ENCODE data around the gene HERPUD2.
"Not testable (repeated sequence)": the region's sequence is repeated elsewhere in the genome, so short reads cannot be mapped to it uniquely, and the experiment has no call there.

Gene HERPUD2

GRCh38 chr7:35670856-35671569 is 23.9 kb downstream of the HERPUD2 start:
- Histone ChIP-seq H3K27ac (ENCODE audit: insufficient read depth in 1 of 2, low read depth in 1 of 2, low read length in 2 of 2, poor library complexity in 1 of 2, severe bottlenecking in 2 of 2) (no peak overlapping the region), H3K9me3 (ENCODE audit: control extremely low read depth in 1 of 5, control insufficient read depth in 4 of 5, insufficient read depth in 2 of 5, low read depth in 1 of 5, low read length in 4 of 5) (peaks cover 0 to 9% (median 1%) of the 10 kb centered on the region in 5 experiments), H3K27me3 (replicated peaks in 2 of 5; ENCODE audit: control insufficient read depth in 4 of 5, insufficient read depth in 5 of 5, low read length in 4 of 5) (no peaks in the 10 kb centered on the region), H3K4me1 (ENCODE audit: control extremely low read depth in 1 of 4, control insufficient read depth in 4 of 4, insufficient read depth in 4 of 4, low read length in 3 of 4) (no peaks in the 10 kb centered on the region), H3K36me3 (ENCODE audit: control insufficient read depth in 4 of 4, insufficient read depth in 4 of 4, low read length in 3 of 4) (peaks cover 14 to 26% (median 19%) of the 10 kb centered on the region in 4 experiments), H3K4me3 (ENCODE audit: control insufficient read depth in 1 of 7, extremely low read depth in 1 of 7, insufficient read depth in 4 of 7, low read depth in 2 of 7, low read length in 6 of 7) (no peak overlapping the region)
- ChIA-PET CTCF (interaction anchor here (1.7 kb wide), 1 partner anchor 31 kb away, joined by 5 read pairs; no protein-coding TSS in a partner anchor), POLR2A (no interaction called here)
- DNase-seq: no peak
- WGBS (ENCODE audit: insufficient coverage): no CpG with 5 or more reads among the region's 3 CpGs

GRCh38 chr7:35660411-35660810 is 34.5 kb downstream of the HERPUD2 start:
- H3K27ac ChIP-seq (ENCODE audit: insufficient read depth in 1 of 2, low read depth in 1 of 2, low read length in 2 of 2, poor library complexity in 1 of 2, severe bottlenecking in 2 of 2); H3K4me1 ChIP-seq (ENCODE audit: control extremely low read depth in 1 of 4, control insufficient read depth in 4 of 4, insufficient read depth in 4 of 4, low read length in 3 of 4); CTCF ChIA-PET; POLR2A ChIA-PET; H3K27me3 ChIP-seq (replicated peaks in 2 of 5; ENCODE audit: control insufficient read depth in 4 of 5, insufficient read depth in 5 of 5, low read length in 4 of 5); DNase-seq; H3K4me3 ChIP-seq (ENCODE audit: control insufficient read depth in 1 of 7, extremely low read depth in 1 of 7, insufficient read depth in 4 of 7, low read depth in 2 of 7, low read length in 6 of 7): not testable (repeated sequence)
- WGBS (ENCODE audit: insufficient coverage): no CpG with 5 or more reads among the region's 4 CpGs
- Histone ChIP-seq H3K36me3 (ENCODE audit: control insufficient read depth in 4 of 4, insufficient read depth in 4 of 4, low read length in 3 of 4) (peaks cover 4 to 29% (median 8%) of the 10 kb centered on the region in 4 experiments), H3K9me3 (ENCODE audit: control extremely low read depth in 1 of 5, control insufficient read depth in 4 of 5, insufficient read depth in 2 of 5, low read depth in 1 of 5, low read length in 4 of 5) (peaks cover 0 to 13% (median 4%) of the 10 kb centered on the region in 5 experiments)

GRCh38 chr7:35658606-35659201 is 36.2 kb downstream of the HERPUD2 start:
- WGBS (ENCODE audit: insufficient coverage): no CpG with 5 or more reads among the region's 1 CpG
- CTCF ChIA-PET: interaction anchor here (1.4 to 1.5 kb wide), 2 partner anchors 10 to 20 kb away, joined by 3 to 4 read pairs; no protein-coding TSS in a partner anchor

GRCh38 chr7:35657125-35657524 is 37.8 kb downstream of the HERPUD2 start:
- Histone ChIP-seq H3K36me3 (ENCODE audit: control insufficient read depth in 4 of 4, insufficient read depth in 4 of 4, low read length in 3 of 4) (peaks cover 0 to 38% (median under 1%) of the 10 kb centered on the region in 4 experiments), H3K4me3 (ENCODE audit: control insufficient read depth in 1 of 7, extremely low read depth in 1 of 7, insufficient read depth in 4 of 7, low read depth in 2 of 7, low read length in 6 of 7) (no peak overlapping the region), H3K9me3 (ENCODE audit: control extremely low read depth in 1 of 5, control insufficient read depth in 4 of 5, insufficient read depth in 2 of 5, low read depth in 1 of 5, low read length in 4 of 5) (peaks cover 0 to 17% (median 3%) of the 10 kb centered on the region in 5 experiments), H3K4me1 (ENCODE audit: control extremely low read depth in 1 of 4, control insufficient read depth in 4 of 4, insufficient read depth in 4 of 4, low read length in 3 of 4) (peaks cover 0 to 2% (median 0%) of the 10 kb centered on the region in 4 experiments), H3K27ac (ENCODE audit: insufficient read depth in 1 of 2, low read depth in 1 of 2, low read length in 2 of 2, poor library complexity in 1 of 2, severe bottlenecking in 2 of 2) (no peak overlapping the region), H3K27me3 (replicated peaks in 2 of 5; ENCODE audit: control insufficient read depth in 4 of 5, insufficient read depth in 5 of 5, low read length in 4 of 5) (no peaks in the 10 kb centered on the region)
- 100% methylated on average over 1 of the region's 2 CpGs for WGBS (ENCODE audit: insufficient coverage)
- POLR2A ChIA-PET: interaction anchor here (0.6 kb wide), 1 partner anchor 65 kb away, joined by 3 read pairs; no protein-coding TSS in a partner anchor
- CTCF ChIA-PET: interaction anchor here (1.0 to 1.7 kb wide), 2 partner anchors 34 to 46 kb away, joined by 3 to 4 read pairs; no protein-coding TSS in a partner anchor
- DNase-seq: no peak

More at GRCh38 chr7:35658606-35659201, 36.2 kb downstream of the HERPUD2 start:
- no peak for DNase-seq
- POLR2A ChIA-PET: no interaction called here
- peaks cover 0 to 25% (median under 1%) of the 10 kb centered on the region in 4 experiments for H3K36me3 ChIP-seq (ENCODE audit: control insufficient read depth in 4 of 4, insufficient read depth in 4 of 4, low read length in 3 of 4)
- H3K4me1 ChIP-seq (ENCODE audit: control extremely low read depth in 1 of 4, control insufficient read depth in 4 of 4, insufficient read depth in 4 of 4, low read length in 3 of 4): peaks cover 0 to 2% (median 0%) of the 10 kb centered on the region in 4 experiments
- peaks cover 0 to 3% (median under 1%) of the 10 kb centered on the region in 5 experiments for H3K9me3 ChIP-seq (ENCODE audit: control extremely low read depth in 1 of 5, control insufficient read depth in 4 of 5, insufficient read depth in 2 of 5, low read depth in 1 of 5, low read length in 4 of 5)
- no peaks in the 10 kb centered on the region for H3K27me3 ChIP-seq (replicated peaks in 2 of 5; ENCODE audit: control insufficient read depth in 4 of 5, insufficient read depth in 5 of 5, low read length in 4 of 5)
- H3K27ac ChIP-seq (ENCODE audit: insufficient read depth in 1 of 2, low read depth in 1 of 2, low read length in 2 of 2, poor library complexity in 1 of 2, severe bottlenecking in 2 of 2): no peak overlapping the region
- no peak overlapping the region for H3K4me3 ChIP-seq (ENCODE audit: control insufficient read depth in 1 of 7, extremely low read depth in 1 of 7, insufficient read depth in 4 of 7, low read depth in 2 of 7, low read length in 6 of 7)

- H3K4me1 ChIP-seq (ENCODE audit: control extremely low read depth in 1 of 4, control insufficient read depth in 4 of 4, insufficient read depth in 4 of 4, low read length in 3 of 4); DNase-seq; H3K27me3 ChIP-seq (replicated peaks in 2 of 5; ENCODE audit: control insufficient read depth in 4 of 5, insufficient read depth in 5 of 5, low read length in 4 of 5); H3K4me3 ChIP-seq (ENCODE audit: control insufficient read depth in 1 of 7, extremely low read depth in 1 of 7, insufficient read depth in 4 of 7, low read depth in 2 of 7, low read length in 6 of 7); H3K27ac ChIP-seq (ENCODE audit: insufficient read depth in 1 of 2, low read depth in 1 of 2, low read length in 2 of 2, poor library complexity in 1 of 2, severe bottlenecking in 2 of 2); POLR2A ChIA-PET: not testable (repeated sequence)
- CTCF ChIA-PET: interaction anchor here (0.8 to 1.2 kb wide), 3 partner anchors 11 to 15 kb away, joined by 3 to 4 read pairs (median 3); no protein-coding TSS in a partner anchor
- H3K9me3 ChIP-seq (ENCODE audit: control extremely low read depth in 1 of 5, control insufficient read depth in 4 of 5, insufficient read depth in 2 of 5, low read depth in 1 of 5, low read length in 4 of 5): peaks cover 0 to 18% (median 3%) of the 10 kb centered on the region in 5 experiments
- 100% methylated on average over 1 of the region's 3 CpGs for WGBS (ENCODE audit: insufficient coverage)
- peaks cover 4 to 55% (median 9%) of the 10 kb centered on the region in 4 experiments for H3K36me3 ChIP-seq (ENCODE audit: control insufficient read depth in 4 of 4, insufficient read depth in 4 of 4, low read length in 3 of 4)
These were observed 40.4 kb downstream of the HERPUD2 start for GRCh38 chr7:35654558-35654957.

GRCh38 chr7:35652124-35652523 is 42.8 kb downstream of the HERPUD2 start:
- POLR2A ChIA-PET: no interaction called here
- no peak for DNase-seq
- Histone ChIP-seq H3K9me3 (ENCODE audit: control extremely low read depth in 1 of 5, control insufficient read depth in 4 of 5, insufficient read depth in 2 of 5, low read depth in 1 of 5, low read length in 4 of 5) (peaks cover 0 to 18% (median 3%) of the 10 kb centered on the region in 5 experiments), H3K27ac (ENCODE audit: insufficient read depth in 1 of 2, low read depth in 1 of 2, low read length in 2 of 2, poor library complexity in 1 of 2, severe bottlenecking in 2 of 2) (no peak overlapping the region), H3K4me3 (ENCODE audit: control insufficient read depth in 1 of 7, extremely low read depth in 1 of 7, insufficient read depth in 4 of 7, low read depth in 2 of 7, low read length in 6 of 7) (no peak overlapping the region), H3K4me1 (ENCODE audit: control extremely low read depth in 1 of 4, control insufficient read depth in 4 of 4, insufficient read depth in 4 of 4, low read length in 3 of 4) (peaks cover under 1 to 15% (median 5%) of the 10 kb centered on the region in 4 experiments), H3K27me3 (replicated peaks in 2 of 5; ENCODE audit: control insufficient read depth in 4 of 5, insufficient read depth in 5 of 5, low read length in 4 of 5) (no peaks in the 10 kb centered on the region), H3K36me3 (ENCODE audit: control insufficient read depth in 4 of 4, insufficient read depth in 4 of 4, low read length in 3 of 4) (peaks cover 2 to 48% (median 11%) of the 10 kb centered on the region in 4 experiments)
- CTCF ChIA-PET: no interaction called here
- 95% methylated on average over 5 of the region's 5 CpGs for WGBS (ENCODE audit: insufficient coverage)

Measured in common myeloid progenitor, CD34-positive (primary cell).